ENCODE results near the gene RFC1.
"Not testable (repeated sequence)": the region's sequence is repeated elsewhere in the genome, so short reads cannot be mapped to it uniquely, and the experiment has no call there.

The RFC1 gene

DNA sequence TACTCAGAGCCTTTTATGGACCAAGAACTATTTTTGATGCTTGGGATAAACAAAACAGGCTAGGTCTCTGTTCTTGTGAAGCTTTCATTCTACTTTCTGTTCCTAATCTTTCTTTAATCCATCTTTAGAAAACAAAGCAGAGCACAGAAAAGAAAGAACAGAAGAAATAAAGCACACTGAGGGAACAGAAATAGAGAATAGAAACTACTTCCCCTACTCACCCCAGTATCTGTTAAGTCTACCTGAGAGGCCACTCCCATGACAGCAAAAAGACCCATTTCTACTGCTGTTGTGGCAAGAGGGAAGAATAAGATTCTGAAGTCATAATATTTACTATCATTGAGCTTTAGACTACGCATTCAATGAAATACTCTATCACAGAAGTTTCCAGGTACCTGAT is 9.2 kb downstream of the RFC1 start:
- ATAC-seq (ENCODE audit: insufficient read depth, low read depth) (no peak), DNase-seq (no peak)
- H3K36me3 ChIP-seq (ENCODE audit: insufficient read depth, low read length): peaks cover 2% of the 10 kb centered on the region
- H3K4me2 ChIP-seq (ENCODE audit: insufficient read depth, low read length): no peak overlapping the region
- H3K79me2 ChIP-seq (ENCODE audit: insufficient read depth, low read length): peaks cover 99% of the 10 kb centered on the region
- no peak overlapping the region for H3K4me3 ChIP-seq (ENCODE audit: low read depth in 1 of 2, low read length in 2 of 2)
- H3K27me3 ChIP-seq (ENCODE audit: insufficient read depth, low read length, poor library complexity): no peaks in the 10 kb centered on the region
- TF ChIP-seq, protein P1, sequence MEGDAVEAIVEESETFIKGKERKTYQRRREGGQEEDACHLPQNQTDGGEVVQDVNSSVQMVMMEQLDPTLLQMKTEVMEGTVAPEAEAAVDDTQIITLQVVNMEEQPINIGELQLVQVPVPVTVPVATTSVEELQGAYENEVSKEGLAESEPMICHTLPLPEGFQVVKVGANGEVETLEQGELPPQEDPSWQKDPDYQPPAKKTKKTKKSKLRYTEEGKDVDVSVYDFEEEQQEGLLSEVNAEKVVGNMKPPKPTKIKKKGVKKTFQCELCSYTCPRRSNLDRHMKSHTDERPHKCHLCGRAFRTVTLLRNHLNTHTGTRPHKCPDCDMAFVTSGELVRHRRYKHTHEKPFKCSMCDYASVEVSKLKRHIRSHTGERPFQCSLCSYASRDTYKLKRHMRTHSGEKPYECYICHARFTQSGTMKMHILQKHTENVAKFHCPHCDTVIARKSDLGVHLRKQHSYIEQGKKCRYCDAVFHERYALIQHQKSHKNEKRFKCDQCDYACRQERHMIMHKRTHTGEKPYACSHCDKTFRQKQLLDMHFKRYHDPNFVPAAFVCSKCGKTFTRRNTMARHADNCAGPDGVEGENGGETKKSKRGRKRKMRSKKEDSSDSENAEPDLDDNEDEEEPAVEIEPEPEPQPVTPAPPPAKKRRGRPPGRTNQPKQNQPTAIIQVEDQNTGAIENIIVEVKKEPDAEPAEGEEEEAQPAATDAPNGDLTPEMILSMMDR (IDR thresholded peaks at IDR 0.05; ENCODE audit: borderline replicate concordance, extremely low read depth, low read length, poor library complexity, severe bottlenecking): no peak
- TF ChIP-seq EZH2 (IDR thresholded peaks at IDR 0.05; ENCODE audit: borderline replicate concordance, low read depth, low read length, severe bottlenecking): no peak
- H3K9ac ChIP-seq (ENCODE audit: low read depth, low read length): no peak overlapping the region
- peaks cover 43% of the 10 kb centered on the region for H4K20me1 ChIP-seq (ENCODE audit: insufficient read depth, low read length)
- H3K9me3 ChIP-seq (ENCODE audit: insufficient read depth, low read length, severe bottlenecking): no peaks in the 10 kb centered on the region
- H3K4me1 ChIP-seq (ENCODE audit: insufficient read depth, low read length): peaks cover 40% of the 10 kb centered on the region
- H3K27ac ChIP-seq (ENCODE audit: low read length): peak overlapping the region; percentile 35; the same call in 1 of the 2 replicates
- no peak overlapping the region for H2AFZ ChIP-seq (ENCODE audit: low read depth, low read length)

DNA sequence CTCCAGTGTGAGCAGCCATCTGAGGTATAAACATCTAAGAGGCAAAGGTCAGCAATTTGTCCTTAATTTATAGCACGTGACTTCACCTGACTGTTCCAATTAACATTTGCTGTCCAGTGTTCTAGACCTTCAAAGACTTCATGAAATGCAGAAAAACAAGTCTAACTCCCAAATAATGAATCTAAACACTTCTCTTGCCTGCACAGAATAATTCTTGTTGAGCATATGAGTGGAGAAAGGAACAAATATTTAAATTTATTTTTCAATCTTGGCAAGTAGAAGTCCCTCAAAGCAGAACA is 12.0 kb downstream of the RFC1 start:
- TF ChIP-seq EZH2 (IDR thresholded peaks at IDR 0.05; ENCODE audit: borderline replicate concordance, low read depth, low read length, severe bottlenecking): no peak
- TF ChIP-seq, protein P1 (IDR thresholded peaks at IDR 0.05; ENCODE audit: borderline replicate concordance, extremely low read depth, low read length, poor library complexity, severe bottlenecking): no peak
- peak overlapping the region; percentile 93 for H3K27ac ChIP-seq (ENCODE audit: low read length)
- no peaks in the 10 kb centered on the region for H3K27me3 ChIP-seq (ENCODE audit: insufficient read depth, low read length, poor library complexity)
- peaks cover 27% of the 10 kb centered on the region for H3K36me3 ChIP-seq (ENCODE audit: insufficient read depth, low read length)
- ATAC-seq (ENCODE audit: insufficient read depth, low read depth) (no peak), DNase-seq (no peak)
- peaks cover 34% of the 10 kb centered on the region for H4K20me1 ChIP-seq (ENCODE audit: insufficient read depth, low read length)
- peak overlapping the region; percentile 63; the same call in 1 of the 2 replicates for H2AFZ ChIP-seq (ENCODE audit: low read depth, low read length)
- H3K9me3 ChIP-seq (ENCODE audit: insufficient read depth, low read length, severe bottlenecking): no peaks in the 10 kb centered on the region
- peak overlapping the region; percentile 84 for H3K4me2 ChIP-seq (ENCODE audit: insufficient read depth, low read length)
- peaks cover 40% of the 10 kb centered on the region for H3K4me1 ChIP-seq (ENCODE audit: insufficient read depth, low read length)
- H3K4me3 ChIP-seq (ENCODE audit: low read depth in 1 of 2, low read length in 2 of 2): peak overlapping the region; percentile 45 to 57; a peak in 3 of 4 replicates
- peaks cover 98% of the 10 kb centered on the region for H3K79me2 ChIP-seq (ENCODE audit: insufficient read depth, low read length)
- peak overlapping the region; percentile 64 for H3K9ac ChIP-seq (ENCODE audit: low read depth, low read length)

DNA sequence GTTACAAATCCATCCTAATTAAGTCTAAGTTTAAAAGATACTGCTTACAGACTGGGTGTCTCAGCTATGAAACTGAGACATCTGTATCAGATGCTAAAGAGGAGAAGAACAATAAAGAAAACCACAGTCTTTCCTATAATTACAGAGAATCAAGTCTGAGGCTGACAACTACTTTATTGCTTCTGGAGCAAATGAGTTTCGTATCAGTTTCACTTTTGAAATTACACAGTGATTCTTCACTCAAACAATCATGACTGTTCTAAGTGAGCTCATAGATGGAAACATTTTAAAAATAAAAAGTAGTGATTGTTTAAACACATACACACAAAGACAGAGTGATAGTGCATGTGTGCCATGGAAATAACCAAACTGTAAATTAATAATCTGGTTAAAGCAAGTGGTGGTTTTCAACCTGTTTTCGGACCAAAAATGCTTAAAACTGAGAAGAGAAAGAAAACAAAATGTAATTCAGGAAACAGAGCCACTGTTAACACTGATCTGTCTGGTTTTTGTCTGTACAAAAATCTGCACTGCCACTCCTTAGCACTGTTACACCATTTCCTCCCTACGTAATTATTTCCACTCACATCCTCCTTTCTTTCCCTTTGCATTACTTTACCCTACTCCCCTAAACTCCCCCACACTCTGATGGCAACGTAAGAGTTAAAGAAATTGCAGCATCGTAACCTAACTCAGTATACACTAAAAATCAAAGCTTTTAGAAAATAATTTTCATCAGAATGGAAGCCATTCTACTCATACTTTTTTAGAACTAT is 12.5 kb downstream of the RFC1 start:
- Histone ChIP-seq H3K4me3 (ENCODE audit: low read depth in 1 of 2, low read length in 2 of 2) (peak overlapping the region; percentile 45 to 57), H3K4me1 (ENCODE audit: insufficient read depth, low read length) (peaks cover 40% of the 10 kb centered on the region), H3K79me2 (ENCODE audit: insufficient read depth, low read length) (peaks cover 98% of the 10 kb centered on the region), H3K4me2 (ENCODE audit: insufficient read depth, low read length) (peak overlapping the region; percentile 84), H3K9me3 (ENCODE audit: insufficient read depth, low read length, severe bottlenecking) (no peaks in the 10 kb centered on the region), H3K27me3 (ENCODE audit: insufficient read depth, low read length, poor library complexity) (no peaks in the 10 kb centered on the region), H2AFZ (ENCODE audit: low read depth, low read length) (peak overlapping the region; percentile 63), H4K20me1 (ENCODE audit: insufficient read depth, low read length) (peaks cover 33% of the 10 kb centered on the region), H3K9ac (ENCODE audit: low read depth, low read length) (peak overlapping the region; percentile 64), H3K27ac (ENCODE audit: low read length) (peak overlapping the region; percentile 93), H3K36me3 (ENCODE audit: insufficient read depth, low read length) (peaks cover 32% of the 10 kb centered on the region)
- TF ChIP-seq, protein P1 (IDR thresholded peaks at IDR 0.05; ENCODE audit: borderline replicate concordance, extremely low read depth, low read length, poor library complexity, severe bottlenecking): no peak
- TF ChIP-seq EZH2 (IDR thresholded peaks at IDR 0.05; ENCODE audit: borderline replicate concordance, low read depth, low read length, severe bottlenecking): no peak
- peak; percentile 89 for ATAC-seq (ENCODE audit: insufficient read depth, low read depth)
- DNase-seq: peak; percentile 29

DNA sequence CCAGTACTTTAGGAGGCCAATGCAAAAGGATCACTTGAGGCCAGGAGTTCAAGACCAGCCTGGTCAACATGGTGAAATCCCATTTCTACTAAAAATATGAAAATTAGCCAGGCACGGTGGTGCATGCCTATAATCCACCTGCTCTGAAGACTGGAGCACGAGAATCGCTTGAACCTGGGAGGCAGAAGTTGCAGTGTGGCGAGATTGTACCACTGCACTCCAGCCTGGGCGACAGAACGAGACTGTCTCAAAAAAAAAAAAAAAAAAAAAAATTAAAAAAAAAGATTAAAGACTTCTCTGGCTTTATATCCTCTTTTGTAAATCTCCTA is 13.0 kb downstream of the RFC1 start:
- Histone ChIP-seq H3K27ac (ENCODE audit: low read length) (peak overlapping the region; percentile 93), H3K4me2 (ENCODE audit: insufficient read depth, low read length) (peak overlapping the region; percentile 84), H3K4me3 (ENCODE audit: low read depth in 1 of 2, low read length in 2 of 2) (peak overlapping the region; percentile 45 to 57; a peak in 3 of 4 replicates), H3K79me2 (ENCODE audit: insufficient read depth, low read length) (peaks cover 96% of the 10 kb centered on the region), H3K36me3 (ENCODE audit: insufficient read depth, low read length) (peaks cover 35% of the 10 kb centered on the region), H3K4me1 (ENCODE audit: insufficient read depth, low read length) (peaks cover 40% of the 10 kb centered on the region), H4K20me1 (ENCODE audit: insufficient read depth, low read length) (peaks cover 27% of the 10 kb centered on the region; the same call in 1 of the 2 replicates), H3K9ac (ENCODE audit: low read depth, low read length) (peak overlapping the region; percentile 64)
- not testable (repeated sequence) for H2AFZ ChIP-seq (ENCODE audit: low read depth, low read length); H3K27me3 ChIP-seq (ENCODE audit: insufficient read depth, low read length, poor library complexity); H3K9me3 ChIP-seq (ENCODE audit: insufficient read depth, low read length, severe bottlenecking)
- peak; percentile 34 for ATAC-seq (ENCODE audit: insufficient read depth, low read depth)
- DNase-seq: peak; percentile 48

Data from DND-41 (cell line).